ENCODE results near the gene DUSP8.
"Not testable (repeated sequence)": the region's sequence is repeated elsewhere in the genome, so short reads cannot be mapped to it uniquely, and the experiment has no call there.

DUSP8 gene

DNA sequence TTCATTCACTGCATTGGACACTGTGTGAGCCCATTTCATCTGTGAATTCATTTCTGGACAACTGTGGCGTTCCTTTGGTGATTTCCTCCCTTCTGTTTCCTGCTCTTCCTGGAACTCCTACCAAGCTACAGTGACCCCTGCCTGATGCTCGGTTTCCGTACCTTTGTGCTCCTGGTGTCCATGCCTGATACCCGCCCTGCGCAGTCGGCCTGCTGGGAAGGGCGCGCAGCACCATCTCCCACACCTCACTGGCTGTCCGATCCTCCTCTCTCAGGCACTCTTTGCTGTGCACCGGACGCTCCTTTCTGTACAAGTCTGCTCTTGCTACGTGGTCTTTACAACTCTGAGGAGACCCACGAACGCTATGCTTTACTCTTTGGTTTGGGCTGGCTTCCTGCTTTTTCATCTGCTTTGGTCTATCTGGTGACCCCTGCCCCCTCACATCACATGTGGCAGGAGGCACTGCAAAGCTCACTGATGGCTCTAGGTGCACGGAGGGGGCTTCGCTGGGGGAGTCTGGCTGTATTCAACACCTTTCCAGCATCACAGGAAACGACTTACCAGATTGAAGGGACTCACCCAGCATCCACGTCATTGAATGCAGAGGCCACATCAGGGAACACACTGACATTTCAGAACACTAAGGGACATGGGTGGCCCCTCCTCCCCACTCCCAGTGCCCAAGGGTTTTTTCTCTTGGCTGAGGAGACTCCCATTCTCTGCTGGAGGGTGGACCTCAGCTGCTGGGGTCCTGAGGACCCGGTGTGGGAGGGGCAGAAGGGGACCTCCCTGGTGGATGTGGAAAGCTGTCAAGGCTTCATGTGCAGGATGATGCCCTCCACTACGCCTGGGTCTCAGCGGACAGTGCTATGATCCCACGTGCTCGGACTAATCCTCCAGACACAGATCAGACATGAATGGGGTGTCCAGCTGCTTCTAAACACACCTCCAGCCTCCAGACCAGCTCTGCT is 58.5 kb downstream of the DUSP8 start:
- no peak for DNase-seq

DNA sequence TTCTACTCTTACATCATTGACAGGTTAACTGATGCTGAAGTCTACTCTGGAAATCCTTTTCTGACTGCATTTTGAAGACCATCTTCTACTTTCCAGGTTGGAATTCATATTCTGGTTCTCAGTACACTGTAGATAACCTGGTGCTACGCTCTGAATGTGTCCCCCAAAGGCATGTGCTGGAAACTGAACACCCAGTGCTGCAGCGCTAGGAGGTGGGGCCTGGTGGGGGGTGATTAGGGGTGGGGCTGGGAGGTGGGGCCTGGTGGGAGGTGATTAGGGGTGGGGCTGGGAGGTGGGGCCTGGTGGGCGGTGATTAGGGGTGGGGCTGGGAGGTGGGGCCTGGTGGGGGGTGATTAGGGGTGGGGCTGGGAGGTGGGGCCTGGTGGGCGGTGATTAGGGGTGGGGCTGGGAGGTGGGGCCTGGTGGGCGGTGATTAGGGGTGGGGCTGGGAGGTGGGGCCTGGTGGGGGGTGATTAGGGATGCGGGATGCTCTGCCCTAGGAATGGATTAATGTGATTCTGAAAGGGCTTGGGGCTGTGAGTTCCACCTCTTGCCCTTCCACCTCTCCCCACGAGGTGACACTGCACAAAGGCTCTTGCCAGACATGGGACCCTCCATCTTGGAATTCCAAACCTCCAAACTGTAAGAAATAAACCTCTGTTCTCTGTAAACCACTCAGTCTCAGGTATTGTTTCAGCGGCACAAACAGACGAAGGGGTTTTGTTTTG is 59.4 kb downstream of the DUSP8 start:
- peak; percentile 65 for DNase-seq

DNA sequence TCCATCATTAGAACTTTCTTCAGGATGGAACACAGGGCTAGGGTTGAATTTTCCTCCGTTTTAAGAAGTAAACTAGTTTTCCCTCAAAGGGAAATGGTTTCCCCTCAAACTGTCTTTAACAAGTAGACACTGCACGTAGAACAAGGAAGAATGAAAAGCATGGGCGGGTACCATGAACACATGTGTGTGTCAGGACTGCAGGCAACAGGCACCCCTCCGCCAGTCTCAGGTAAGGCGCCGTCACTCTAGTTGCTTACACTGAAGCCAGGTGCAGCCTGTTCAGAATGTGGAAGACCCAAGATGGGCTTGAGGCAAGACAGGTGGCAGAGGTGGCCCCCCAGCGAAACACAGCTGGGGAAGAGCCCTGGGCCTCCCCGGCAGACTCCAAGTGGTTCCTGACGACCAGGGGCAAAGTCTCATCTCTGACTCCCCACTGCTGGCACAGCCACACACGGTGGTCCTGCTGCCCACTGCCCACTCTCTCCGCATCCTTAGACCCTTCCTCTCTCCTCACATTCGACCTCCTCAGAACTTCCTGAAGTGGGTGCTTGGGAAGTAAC is 60.1 kb downstream of the DUSP8 start:
- DNase-seq: no peak

DNA sequence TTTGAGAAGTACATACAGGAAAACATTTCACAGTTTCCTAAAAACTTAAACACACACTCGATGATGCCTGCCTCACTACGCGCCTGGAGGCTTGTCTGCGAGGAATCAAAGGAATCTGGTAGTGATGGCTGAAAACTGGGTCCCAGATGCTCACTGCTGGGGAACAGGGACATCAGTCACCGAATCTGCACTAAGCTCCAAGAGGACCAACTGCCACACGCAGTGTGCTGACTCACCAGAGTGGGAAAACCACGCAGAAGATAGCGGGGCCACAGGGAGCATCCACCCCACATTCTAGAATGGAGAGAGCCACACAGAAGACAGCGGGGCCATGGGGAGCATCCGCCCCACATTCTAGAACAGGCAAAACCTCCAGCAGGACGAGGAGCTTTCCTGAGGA is 61.1 kb downstream of the DUSP8 start:
- no peak for DNase-seq

DNA sequence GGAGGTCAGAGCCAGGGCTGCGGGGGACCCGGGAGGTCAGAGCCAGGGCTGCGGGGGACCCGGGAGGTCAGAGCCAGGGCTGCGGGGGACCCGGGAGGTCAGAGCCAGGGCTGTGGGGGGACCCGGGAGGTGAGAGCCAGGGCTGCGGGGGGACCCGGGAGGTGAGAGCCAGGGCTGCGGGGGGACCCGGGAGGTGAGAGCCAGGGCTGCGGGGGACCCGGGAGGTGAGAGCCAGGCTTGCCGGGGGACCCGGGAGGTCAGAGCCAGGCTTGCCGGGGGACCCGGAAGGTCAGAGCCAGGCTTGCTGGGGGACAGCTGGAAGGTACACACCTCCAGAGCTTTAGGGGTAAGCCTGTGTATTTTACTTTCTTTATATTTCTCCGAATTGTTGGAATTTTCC is 61.7 kb downstream of the DUSP8 start:
- DNase-seq: not testable (repeated sequence)

DNA sequence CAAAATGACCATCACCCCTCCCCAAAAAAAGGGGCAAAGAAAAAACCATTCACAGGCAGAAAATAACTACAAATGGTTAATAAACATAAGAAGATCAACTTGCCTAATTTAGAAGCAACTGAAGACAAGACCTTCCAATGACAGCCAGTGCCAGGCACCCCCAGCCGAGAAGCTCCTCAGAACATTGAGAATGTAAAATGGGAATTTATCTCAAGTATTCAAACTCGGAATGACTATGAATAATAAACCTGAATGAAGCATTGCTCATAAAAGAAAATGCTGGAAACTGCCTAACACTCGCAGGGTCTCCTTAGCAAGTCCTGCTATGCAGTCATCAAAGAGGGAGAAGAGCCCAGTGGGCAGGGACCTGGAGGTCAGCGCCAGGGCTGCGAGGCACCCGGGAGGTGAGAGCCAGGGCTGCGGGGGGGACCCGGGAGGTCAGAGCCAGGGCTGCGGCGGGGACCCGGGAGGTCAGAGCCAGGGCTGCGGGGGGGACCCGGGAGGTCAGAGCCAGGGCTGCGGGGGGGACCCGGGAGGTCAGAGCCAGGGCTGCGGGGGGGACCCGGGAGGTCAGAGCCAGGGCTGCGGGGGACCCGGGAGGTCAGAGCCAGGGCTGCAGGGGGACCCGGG is 62.3 kb downstream of the DUSP8 start:
- no peak for DNase-seq

DNA sequence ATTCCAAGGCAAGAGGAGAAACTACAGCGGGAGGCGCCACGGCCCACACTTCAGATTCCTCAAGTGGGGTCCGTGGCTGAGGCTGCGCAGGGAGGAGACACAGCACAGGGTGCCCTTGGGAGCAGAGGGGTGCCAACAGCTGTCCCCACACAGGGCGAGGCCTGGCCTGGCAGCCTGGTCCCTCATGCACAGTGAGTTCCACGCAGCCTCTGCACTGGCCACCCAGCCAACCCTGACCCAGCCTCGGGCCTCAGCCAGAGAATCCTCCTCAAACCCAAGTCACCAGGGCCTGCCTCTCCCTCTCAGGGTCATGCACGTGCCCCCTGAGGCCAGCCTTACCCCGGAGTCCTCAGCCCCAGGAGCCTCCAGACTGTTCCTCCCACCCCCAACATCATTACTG is 63.1 kb downstream of the DUSP8 start:
- DNase-seq: no peak

DNA sequence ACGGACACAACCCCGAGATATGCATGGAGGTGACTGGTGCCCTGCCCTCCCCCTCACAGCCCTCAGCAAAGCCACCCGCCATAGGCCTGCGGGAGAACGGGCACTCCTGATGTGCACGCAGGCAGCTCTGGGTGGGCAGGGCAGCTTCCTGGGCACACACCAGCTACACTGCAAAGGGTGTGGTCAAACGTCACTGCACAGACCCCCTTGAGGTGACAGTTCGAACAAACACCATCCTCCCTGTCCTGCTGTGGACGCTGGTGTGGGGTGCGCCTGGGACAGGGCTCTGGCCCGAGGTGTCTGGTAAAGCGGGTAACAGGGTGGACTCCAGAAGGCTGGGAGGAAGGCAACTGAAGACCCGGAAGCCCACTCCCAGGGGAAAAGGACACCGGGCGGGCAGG is 63.6 kb downstream of the DUSP8 start:
- DNase-seq: no peak

DNA sequence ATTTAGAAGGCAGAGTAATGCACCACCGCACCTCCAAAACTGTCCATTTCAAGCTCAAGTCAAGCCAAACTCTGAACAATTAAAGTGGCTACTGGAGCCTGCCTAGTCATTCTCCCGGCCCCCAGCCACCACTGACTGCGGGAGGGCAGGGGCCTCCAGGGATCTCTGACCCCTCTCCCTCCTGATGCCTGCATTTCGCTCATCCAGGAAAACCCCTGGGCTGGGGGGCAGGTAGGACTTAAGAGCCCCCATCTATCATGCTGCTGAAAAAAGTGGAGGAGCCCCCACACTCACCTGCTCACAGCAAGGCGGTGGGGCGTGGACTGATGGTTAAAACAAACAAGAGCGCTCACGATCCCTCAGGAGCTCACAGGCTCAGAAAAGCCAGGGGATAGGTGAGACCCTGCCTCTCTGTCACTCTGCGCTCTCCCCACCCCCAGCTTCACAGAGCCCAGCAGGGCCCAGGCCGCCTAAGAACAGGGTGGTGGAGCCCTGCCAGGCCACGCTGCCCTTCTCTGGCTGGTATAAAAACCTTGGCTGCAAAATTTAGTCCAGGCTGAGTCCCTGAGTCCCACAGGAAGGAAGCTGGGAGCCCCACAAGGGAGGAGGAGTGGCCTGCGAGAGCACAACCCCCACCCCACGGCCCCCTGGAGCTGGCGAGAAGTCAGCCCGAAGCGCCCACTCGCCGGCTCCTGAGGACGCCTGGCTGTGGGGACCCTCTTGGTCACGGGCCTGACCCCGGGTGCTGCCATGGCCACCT is 64.5 kb downstream of the DUSP8 start:
- no peak for DNase-seq

DNA sequence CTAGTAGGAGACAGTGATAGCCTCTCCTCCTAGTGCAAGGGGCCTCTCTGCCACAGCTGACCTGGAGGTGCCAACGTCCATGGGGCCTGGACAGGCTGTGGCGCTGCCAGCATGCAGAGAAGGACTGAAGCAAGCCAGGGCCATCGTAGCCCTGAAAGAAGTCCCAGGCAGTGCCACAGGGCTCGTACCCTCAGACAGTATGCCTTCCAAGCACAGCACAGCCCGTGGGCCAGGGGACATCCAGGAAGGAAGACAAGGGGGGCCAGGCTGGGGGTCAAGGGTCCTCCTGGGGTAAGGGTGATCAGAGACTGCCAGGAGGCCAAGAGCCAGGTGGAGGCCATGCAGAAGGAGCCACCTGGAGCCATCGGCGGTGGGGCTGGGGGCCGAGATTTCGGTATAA is 65.1 kb downstream of the DUSP8 start:
- DNase-seq: no peak

DNA sequence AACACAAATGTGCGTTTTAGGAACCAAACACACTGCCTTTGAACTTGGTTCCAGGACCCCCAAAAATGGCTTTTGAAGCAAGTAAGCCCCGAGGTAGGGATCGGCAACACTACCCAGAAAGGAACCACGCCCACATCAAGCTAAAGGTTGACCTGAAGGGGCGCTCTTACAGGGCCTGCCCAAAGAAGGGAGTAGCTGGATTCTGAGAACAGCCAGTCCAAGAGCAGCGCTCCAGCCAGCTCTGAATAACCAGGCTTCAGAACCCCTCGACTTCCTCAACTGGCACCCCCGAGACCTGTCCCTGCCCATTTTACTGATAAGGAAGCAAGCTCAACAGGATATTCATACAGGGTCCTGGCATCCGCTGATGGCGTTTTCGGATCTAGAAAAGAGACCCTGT is 66.6 kb downstream of the DUSP8 start:
- DNase-seq: no peak

DNA sequence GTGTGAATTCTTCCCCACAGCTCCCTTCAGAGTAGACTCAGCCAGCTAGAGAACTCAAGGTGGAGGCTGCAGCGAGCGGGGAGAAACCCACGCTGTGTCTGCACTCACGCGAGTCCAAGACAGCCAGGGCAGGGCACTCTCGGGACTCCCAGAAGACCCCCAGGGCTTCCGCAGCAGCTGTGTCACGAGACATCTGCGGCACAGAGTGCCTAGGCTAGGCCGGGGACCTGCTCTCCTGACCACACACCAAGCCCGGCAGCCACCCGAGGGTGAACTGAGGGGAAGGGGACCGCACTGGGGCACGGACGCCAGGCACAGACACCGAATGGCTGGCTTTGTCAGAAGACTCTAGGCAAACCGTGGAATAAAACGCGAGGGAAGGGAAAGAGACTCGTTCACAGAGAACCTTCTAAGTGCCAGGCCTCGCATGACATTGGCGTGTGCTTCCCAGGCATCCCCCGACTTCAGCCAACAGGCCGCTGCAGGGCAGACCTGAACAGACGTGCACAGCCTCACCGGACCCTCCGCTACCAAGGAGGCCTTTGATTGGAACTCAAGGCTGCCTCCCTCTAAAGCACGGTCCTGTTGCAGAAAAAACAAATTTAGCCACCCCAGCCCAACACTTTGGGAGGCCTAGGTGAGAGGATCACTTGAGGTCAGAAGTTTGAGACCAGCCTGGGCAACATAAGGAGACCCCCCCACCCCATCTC is 67.3 kb downstream of the DUSP8 start:
- DNase-seq: no peak

DNA sequence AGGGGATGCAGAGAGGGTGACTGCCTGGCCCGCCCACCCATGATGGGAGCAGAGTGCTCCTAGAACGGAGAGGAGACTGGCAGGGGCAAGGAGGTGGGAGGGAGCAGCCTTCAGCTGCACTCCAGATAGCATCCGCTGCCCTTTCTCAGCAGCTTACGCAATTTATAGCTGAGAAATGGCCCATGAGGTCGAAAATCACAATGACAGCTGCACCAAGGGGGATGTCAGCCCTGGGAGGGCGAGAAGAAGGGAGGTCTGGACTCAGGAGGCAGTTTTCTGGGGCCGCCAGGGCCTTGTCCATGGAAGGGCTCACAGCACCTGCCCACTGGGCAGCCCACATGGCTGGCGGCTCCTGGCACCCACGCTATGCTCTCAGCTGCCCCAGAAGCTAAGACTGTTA is 67.9 kb downstream of the DUSP8 start:
- DNase-seq: no peak
